CD4-positive, CD25-positive, alpha-beta regulatory T cell (primary cell): ENCODE results near the gene PUM1. TPM values are rescaled to one million over a fixed set of nuclear protein-coding genes. Genes with fewer than 3 reads are reported as not detected.
"Not testable (repeated sequence)": the region's sequence is repeated elsewhere in the genome, so short reads cannot be mapped to it uniquely, and the experiment has no call there.

ENCODE experiments used
- ATAC-seq, 2 donors: fragments of 150-1000 bp; cut with Tn5 transposase; one replicate each; pipeline ENCODE4 v1.10.0; 2021; ENCODE audit warnings: low read depth in 2 of 2, moderate number of reproducible peaks in 2 of 2, moderate library complexity in 1 of 2
- DNase-seq, 3 donors: peaks; one replicate each; pipeline versions ENCODE4 v3.0.0 to v3.0.0-alpha.2; 2012 to 2022; ENCODE audit warnings: mixed read lengths in 1 of 3
- H3K27ac ChIP-seq: one replicate; pipeline ENCODE4 v1.7.0; 2013; ENCODE audit warnings: mild to moderate bottlenecking, low read length; ENCODE audit not compliant: insufficient read depth, poor library complexity, severe bottlenecking
- H3K27me3 ChIP-seq: one replicate; pipeline ENCODE4 v1.7.0; 2013; ENCODE audit warnings: low read length; ENCODE audit not compliant: control insufficient read depth, insufficient read depth
- H3K36me3 ChIP-seq: one replicate; pipeline ENCODE4 v1.7.0; 2013; ENCODE audit warnings: mild to moderate bottlenecking, low read length, moderate library complexity; ENCODE audit not compliant: control insufficient read depth, insufficient read depth
- H3K4me1 ChIP-seq: 2 replicates; pipeline ENCODE4 v1.7.0; 2013; ENCODE audit warnings: mild to moderate bottlenecking, low read length; ENCODE audit not compliant: insufficient read depth, control insufficient read depth, poor library complexity, severe bottlenecking
- H3K4me3 ChIP-seq: one replicate; pipeline ENCODE4 v1.7.0; 2013; ENCODE audit warnings: low read depth, mild to moderate bottlenecking, low read length, moderate library complexity
- H3K9me3 ChIP-seq, 2 experiments: 1 replicate in 1 of 2; 2 replicates in 1 of 2; pipeline ENCODE4 v1.7.0; 2013; ENCODE audit warnings: low read length in 2 of 2, mild to moderate bottlenecking in 1 of 2, moderate library complexity in 1 of 2; ENCODE audit not compliant: control insufficient read depth in 2 of 2
- H3K27ac Mint-ChIP-seq, 3 donors: one replicate each; pipeline ENCODE4 v1.8.0; 2020 to 2022; ENCODE audit warnings: mild to moderate bottlenecking in 3 of 3, mixed read lengths in 3 of 3, moderate library complexity in 2 of 3
- H3K27me3 Mint-ChIP-seq: one replicate; pipeline ENCODE4 v1.8.0; 2022; ENCODE audit warnings: mild to moderate bottlenecking, mixed read lengths
- H3K36me3 Mint-ChIP-seq: one replicate; pipeline ENCODE4 v1.8.0; 2020; ENCODE audit warnings: mixed read lengths
- H3K4me1 Mint-ChIP-seq, 4 donors: one replicate each; pipeline ENCODE4 v1.8.0; 2020 to 2022; ENCODE audit warnings: mixed read lengths in 4 of 4, mild to moderate bottlenecking in 1 of 4
- H3K4me3 Mint-ChIP-seq, 4 donors: one replicate each; pipeline ENCODE4 v1.8.0; 2020 to 2022; ENCODE audit warnings: mild to moderate bottlenecking in 4 of 4, mixed read lengths in 4 of 4, moderate library complexity in 3 of 4
- H3K9me3 Mint-ChIP-seq, 7 donors: one replicate each; pipeline ENCODE4 v1.8.0; 2020 to 2022; ENCODE audit warnings: mixed read lengths in 7 of 7, mild to moderate bottlenecking in 3 of 7, moderate library complexity in 2 of 7
- polyA plus RNA-seq, 4 donors: library from polyadenylated mRNA; unstranded; fragments of 300-500 nt; fragmentation: Illumina TruSeq; gene quantifications; one replicate each; pipeline ENCODE4 v1.2.3, GENCODE V29; 2021
- total RNA-seq: library from RNA; stranded (reverse); gene quantifications from one replicate; pipeline ENCODE4 v1.2.3, GENCODE V29; 2022

Gene PUM1
- total and polyA plus RNA-seq, 5 donors from 2014 or later: 108 to 283 (median 136) TPM

DNA sequence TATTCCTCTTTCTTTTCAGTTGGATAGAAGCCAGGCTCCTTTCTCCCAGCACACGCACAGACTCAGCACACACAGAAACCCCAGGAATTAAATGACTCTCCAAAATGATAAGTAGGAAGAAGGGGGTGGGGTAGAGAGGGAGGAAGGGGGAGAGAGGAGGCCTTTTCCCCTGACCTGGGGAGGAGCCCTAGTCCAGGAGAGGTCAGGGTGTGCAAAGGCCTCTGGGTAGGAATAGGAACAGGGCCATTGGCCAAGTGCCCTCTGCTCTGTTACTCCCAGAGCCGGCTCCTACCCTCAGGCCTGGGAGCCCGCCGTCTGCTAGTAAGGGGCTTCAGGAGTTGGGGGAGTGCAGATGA, 35.6 kb upstream of the PUM1 start:
- DNase-seq (no peak), ATAC-seq (no peak)
- H3K9me3 Mint-ChIP-seq: no peaks in the 10 kb centered on the region
- H3K27me3 Mint-ChIP-seq: no peaks in the 10 kb centered on the region
- H3K4me1 Mint-ChIP-seq: no peaks in the 10 kb centered on the region
- H3K4me3 Mint-ChIP-seq: no peak overlapping the region
- no peak overlapping the region for H3K27ac Mint-ChIP-seq
- no peaks in the 10 kb centered on the region for H3K36me3 Mint-ChIP-seq
- no peaks in the 10 kb centered on the region for H3K36me3 ChIP-seq
- H3K4me1 ChIP-seq: no peaks in the 10 kb centered on the region
- H3K9me3 ChIP-seq: no peaks in the 10 kb centered on the region
- H3K27ac ChIP-seq: no peak overlapping the region
- H3K4me3 ChIP-seq: no peak overlapping the region
- no peaks in the 10 kb centered on the region for H3K27me3 ChIP-seq

DNA sequence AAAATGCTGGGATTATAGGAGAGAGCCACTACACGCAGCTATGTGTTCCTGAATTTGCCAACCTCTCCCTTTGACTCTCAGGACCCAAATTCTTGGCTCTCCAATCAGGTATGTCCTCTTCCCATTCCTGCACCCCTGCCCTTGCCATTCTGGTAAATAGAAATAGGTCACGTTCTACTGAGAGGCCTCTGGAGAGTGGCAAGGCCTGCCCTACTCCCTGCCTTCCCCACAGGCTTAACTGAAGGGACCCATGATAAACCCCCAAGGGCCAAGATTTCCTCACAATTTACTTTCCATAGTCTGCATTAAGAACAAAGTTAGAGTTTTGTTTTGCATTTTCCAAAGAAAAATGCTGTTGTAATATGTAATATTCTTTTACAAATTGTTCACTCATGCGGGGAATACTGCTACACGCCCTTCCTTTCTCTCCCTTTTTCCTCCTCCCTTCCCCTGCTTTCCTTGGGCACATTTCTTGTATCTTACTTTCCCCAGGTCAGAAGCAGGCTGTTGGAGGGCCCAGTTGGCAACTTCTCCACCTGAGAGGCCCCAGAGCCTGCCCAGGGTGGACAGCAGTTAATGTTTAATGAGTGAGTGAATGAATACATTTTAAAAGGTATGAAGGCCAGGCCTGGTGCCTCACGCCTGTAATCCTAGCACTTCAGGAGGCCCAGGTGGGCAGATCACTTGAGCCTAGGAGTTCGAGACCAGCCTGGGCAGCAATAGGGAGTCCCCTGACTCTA, 33.9 kb upstream of the PUM1 start:
- H3K36me3 Mint-ChIP-seq: no peaks in the 10 kb centered on the region
- Histone ChIP-seq H3K27ac (no peak overlapping the region), H3K36me3 (no peaks in the 10 kb centered on the region), H3K9me3 (no peaks in the 10 kb centered on the region), H3K27me3 (no peaks in the 10 kb centered on the region), H3K4me3 (no peak overlapping the region), H3K4me1 (no peaks in the 10 kb centered on the region)
- H3K27me3 Mint-ChIP-seq: no peaks in the 10 kb centered on the region
- no peak overlapping the region for H3K4me3 Mint-ChIP-seq
- no peak overlapping the region for H3K27ac Mint-ChIP-seq
- no peaks in the 10 kb centered on the region for H3K4me1 Mint-ChIP-seq
- ATAC-seq (no peak), DNase-seq (no peak)
- no peaks in the 10 kb centered on the region for H3K9me3 Mint-ChIP-seq

DNA sequence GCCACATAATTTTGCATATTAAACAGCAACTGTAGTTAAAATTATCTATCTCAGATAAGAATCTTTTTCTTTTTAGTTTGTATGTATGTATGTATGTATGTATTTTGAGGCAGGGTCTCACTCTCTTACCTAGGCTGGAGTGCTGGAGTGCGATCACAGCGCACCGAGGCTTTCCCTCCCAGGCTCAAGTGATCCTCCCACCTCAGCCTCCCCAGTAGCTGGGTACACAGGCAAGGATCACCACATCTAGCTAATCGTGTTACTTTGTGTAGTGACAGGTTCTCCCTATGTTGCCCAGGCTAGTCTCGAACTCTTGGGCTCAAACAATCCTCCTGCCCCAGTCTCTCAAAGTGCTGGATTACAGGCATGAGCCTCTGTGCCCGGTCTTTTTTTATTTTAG, 30.5 kb upstream of the PUM1 start:
- ATAC-seq (no peak), DNase-seq (no peak)
- H3K27ac ChIP-seq: no peak overlapping the region
- no peaks in the 10 kb centered on the region for H3K36me3 ChIP-seq
- Mint-ChIP-seq H3K4me1 (no peaks in the 10 kb centered on the region), H3K9me3 (no peaks in the 10 kb centered on the region), H3K27ac (no peak overlapping the region), H3K27me3 (peaks cover 5% of the 10 kb centered on the region), H3K4me3 (no peak overlapping the region), H3K36me3 (no peaks in the 10 kb centered on the region)
- H3K4me3 ChIP-seq: no peak overlapping the region
- no peaks in the 10 kb centered on the region for H3K4me1 ChIP-seq
- no peaks in the 10 kb centered on the region for H3K27me3 ChIP-seq
- H3K9me3 ChIP-seq: no peaks in the 10 kb centered on the region

DNA sequence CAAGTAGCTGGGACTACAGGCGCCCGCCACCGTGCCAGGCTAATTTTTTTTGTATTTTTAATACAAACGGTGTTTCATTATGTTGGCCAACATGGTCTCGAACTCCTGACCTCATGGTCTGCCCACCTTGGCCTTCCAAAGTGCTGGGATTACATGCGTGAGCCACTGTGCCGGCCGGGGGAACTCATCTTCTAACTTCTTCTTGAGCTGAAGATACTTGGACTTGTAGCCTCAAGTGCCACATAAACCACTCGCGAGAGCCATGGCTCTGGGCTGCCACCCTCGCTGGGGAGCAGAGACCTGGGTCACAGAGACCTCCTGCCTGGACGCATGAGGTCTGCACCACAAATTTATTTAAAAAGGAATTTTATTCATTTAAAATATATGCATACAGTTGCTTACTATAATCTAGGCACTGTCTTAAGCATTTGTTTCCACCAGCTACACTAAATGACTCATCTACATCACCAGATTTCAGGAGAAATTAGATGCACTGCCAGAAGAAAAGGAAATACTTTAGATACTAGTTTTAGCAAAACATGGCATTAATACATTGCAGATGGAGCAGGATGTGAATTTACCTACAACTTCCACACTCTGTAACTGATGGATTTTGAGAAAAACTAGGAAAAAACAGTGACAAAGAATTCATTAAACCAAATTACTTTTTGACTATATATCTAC, 29.9 kb upstream of the PUM1 start:
- H3K27ac Mint-ChIP-seq: peak overlapping the region in 1 of 3 donors; percentile 43
- ATAC-seq (no peak), DNase-seq (no peak)
- H3K27ac ChIP-seq: no peak overlapping the region
- H3K9me3 ChIP-seq: no peaks in the 10 kb centered on the region
- H3K4me3 Mint-ChIP-seq: no peak overlapping the region
- no peaks in the 10 kb centered on the region for H3K27me3 ChIP-seq
- H3K4me1 ChIP-seq: no peaks in the 10 kb centered on the region
- H3K4me3 ChIP-seq: no peak overlapping the region
- H3K27me3 Mint-ChIP-seq: peaks cover 5% of the 10 kb centered on the region
- H3K36me3 Mint-ChIP-seq: no peaks in the 10 kb centered on the region
- H3K36me3 ChIP-seq: no peaks in the 10 kb centered on the region
- no peaks in the 10 kb centered on the region for H3K4me1 Mint-ChIP-seq
- H3K9me3 Mint-ChIP-seq: no peaks in the 10 kb centered on the region

DNA sequence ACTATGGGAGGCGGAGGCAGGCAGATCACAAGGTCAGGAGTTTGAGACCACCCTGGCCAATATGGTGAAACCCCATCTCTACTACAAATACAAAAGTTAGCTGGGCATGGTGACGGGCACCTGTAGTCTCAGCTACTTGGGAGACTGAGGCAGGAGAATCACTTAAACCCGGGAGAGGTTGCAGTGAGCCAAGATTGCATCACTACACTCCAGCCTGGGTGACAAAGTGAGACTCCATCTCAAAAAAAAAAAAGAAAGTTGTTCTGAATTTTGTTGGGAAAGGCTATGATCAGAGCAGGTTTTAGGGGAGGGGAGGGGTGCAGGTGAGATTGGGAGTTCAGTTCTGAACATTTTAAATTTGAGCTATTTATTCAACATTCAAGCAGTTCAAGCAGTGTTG, 22.6 kb upstream of the PUM1 start:
- H3K27ac ChIP-seq, H3K9me3 Mint-ChIP-seq, H3K36me3 Mint-ChIP-seq, H3K4me3 Mint-ChIP-seq, H3K27ac Mint-ChIP-seq, H3K9me3 ChIP-seq, H3K36me3 ChIP-seq, ATAC-seq, H3K4me1 Mint-ChIP-seq, DNase-seq, H3K27me3 Mint-ChIP-seq, H3K4me3 ChIP-seq, H3K4me1 ChIP-seq, H3K27me3 ChIP-seq: not testable (repeated sequence)

DNA sequence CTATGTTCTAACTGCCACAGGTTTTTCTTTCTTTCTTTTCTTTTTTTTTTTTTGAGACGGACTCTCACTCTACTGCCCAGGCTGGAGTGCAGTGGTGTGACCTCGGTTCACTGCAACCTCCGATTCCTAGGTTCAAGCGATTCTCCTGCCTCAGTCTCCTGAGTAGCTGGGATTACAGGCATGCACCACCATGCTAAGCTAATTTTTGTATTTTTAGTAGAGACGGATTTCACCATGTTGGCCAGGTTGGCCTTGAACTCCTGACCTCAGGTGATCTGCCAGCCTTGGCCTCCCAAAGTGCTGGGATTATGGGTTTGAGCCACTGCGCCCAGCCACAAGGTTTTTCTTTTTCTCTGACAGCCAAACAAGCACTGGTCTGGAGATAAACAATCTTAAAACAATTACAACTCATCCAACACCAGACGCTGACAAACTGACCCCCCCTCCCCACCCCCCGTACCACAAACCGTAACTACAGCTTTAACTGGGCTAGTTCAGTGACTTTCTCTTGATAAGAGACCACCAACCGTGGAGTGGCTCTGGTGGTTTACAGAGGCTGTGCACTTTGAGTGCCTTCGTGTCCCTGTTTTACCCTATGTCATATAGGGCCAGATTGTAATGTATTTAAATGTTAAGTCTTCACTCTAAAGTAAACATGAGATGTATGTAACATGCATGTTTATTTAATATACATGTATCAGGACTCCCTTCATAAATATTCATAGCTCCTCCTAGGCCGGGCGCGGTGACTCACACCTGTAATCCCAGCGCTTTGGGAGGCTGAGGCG, 19.5 kb upstream of the PUM1 start:
- H3K27ac Mint-ChIP-seq: peak overlapping the region in 1 of 3 donors; percentile 20

DNA sequence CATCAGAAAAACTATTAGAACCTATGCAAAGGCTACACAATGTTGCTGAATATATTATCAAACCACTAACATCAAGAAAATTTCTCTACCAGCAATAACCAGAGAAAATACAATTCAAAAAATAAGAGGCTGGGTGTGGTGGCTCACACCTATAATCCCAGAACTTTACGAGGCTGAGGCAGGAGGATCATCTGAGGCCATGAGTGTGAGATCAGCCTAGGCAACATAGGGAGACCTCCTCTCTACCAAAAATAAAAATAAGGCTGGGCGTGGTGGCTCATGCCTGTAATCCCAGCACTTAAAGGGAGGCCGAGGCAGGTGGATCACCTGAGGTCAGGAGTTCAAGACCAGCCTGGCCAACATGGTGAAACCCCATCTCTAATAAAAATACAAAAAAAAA, 16.9 kb upstream of the PUM1 start:
- Mint-ChIP-seq H3K27me3 (no peaks in the 10 kb centered on the region), H3K4me1 (no peaks in the 10 kb centered on the region), H3K4me3 (no peak overlapping the region), H3K36me3 (no peaks in the 10 kb centered on the region), H3K27ac (no peak overlapping the region), H3K9me3 (no peaks in the 10 kb centered on the region)
- Histone ChIP-seq H3K27ac (no peak overlapping the region), H3K9me3 (no peaks in the 10 kb centered on the region), H3K36me3 (no peaks in the 10 kb centered on the region), H3K4me3 (no peak overlapping the region), H3K27me3 (no peaks in the 10 kb centered on the region), H3K4me1 (no peaks in the 10 kb centered on the region)
- ATAC-seq (no peak), DNase-seq (no peak)

More for the DNA sequence above, 19.5 kb upstream of the PUM1 start:
- no peaks in the 10 kb centered on the region for H3K9me3 ChIP-seq
- Mint-ChIP-seq H3K4me3 (no peak overlapping the region), H3K27me3 (no peaks in the 10 kb centered on the region), H3K36me3 (no peaks in the 10 kb centered on the region), H3K4me1 (peaks cover 0 to 6% (median 0%) of the 10 kb centered on the region in 4 donors), H3K9me3 (peaks cover 0 to 2% (median 0%) of the 10 kb centered on the region in 7 donors)
- H3K4me3 ChIP-seq: no peak overlapping the region
- H3K36me3 ChIP-seq: no peaks in the 10 kb centered on the region
- no peaks in the 10 kb centered on the region for H3K4me1 ChIP-seq
- ATAC-seq: no peak
- no peak for DNase-seq
- no peaks in the 10 kb centered on the region for H3K27me3 ChIP-seq
- H3K27ac ChIP-seq: no peak overlapping the region
